Measurements from ENCODE around the gene OBSCN. TPM values are rescaled to one million over a fixed set of nuclear protein-coding genes. Genes with fewer than 3 reads are reported as not detected.

OBSCN gene
- total RNA-seq, 2 experiments from 2014 or later: 14.3 to 14.9 TPM

DNA sequence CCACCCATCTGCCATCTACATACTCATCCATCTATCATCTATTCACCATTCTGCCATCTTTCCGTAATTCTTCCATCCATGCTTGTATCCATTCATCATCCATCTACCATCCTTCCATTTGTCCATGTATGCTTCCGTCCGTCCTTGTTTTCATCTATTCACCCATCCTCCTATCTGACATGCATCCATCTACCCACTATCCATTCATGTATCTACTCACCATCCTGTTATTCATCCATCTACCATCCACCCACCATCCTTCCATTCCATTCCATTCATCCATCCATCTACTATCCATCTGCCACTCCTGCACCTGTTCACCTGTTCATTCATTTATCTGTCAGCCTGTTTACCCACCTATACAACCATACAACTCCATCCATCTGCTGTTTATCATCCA is 112.5 kb downstream of the OBSCN start:
- peaks cover 11% of the 10 kb centered on the region for H3K36me3 Mint-ChIP-seq
- no peaks in the 10 kb centered on the region for H3K27me3 Mint-ChIP-seq
- H3K9me3 Mint-ChIP-seq: peaks cover 5% of the 10 kb centered on the region
- intact Hi-C loops (cut with micrococcal nuclease): no loop called here
- no peak for DNase-seq
- H3K4me1 Mint-ChIP-seq (ENCODE audit: low read depth): no peaks in the 10 kb centered on the region
- no peak overlapping the region for H3K27ac Mint-ChIP-seq
- ChIA-PET POLR2A (no interaction called here), CTCF (no interaction called here)
- H3K4me3 Mint-ChIP-seq: no peak overlapping the region

DNA sequence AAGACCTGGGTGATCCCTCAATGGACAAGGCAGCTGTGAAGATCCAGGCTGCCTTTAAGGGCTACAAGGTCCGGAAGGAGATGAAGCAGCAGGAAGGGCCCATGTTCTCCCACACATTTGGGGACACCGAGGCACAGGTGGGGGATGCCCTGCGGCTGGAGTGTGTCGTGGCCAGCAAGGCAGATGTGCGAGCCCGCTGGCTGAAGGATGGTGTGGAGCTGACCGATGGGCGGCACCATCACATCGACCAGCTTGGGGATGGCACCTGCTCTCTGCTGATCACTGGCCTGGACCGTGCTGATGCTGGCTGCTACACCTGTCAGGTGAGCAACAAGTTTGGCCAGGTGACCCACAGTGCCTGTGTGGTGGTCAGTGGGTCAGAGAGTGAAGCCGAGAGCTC is 113.6 kb downstream of the OBSCN start:
- H3K27me3 Mint-ChIP-seq: no peaks in the 10 kb centered on the region
- no peak overlapping the region for H3K4me3 Mint-ChIP-seq
- CTCF ChIA-PET: interaction anchor here (0.6 kb wide), 1 partner anchor 194 kb away, joined by 4 read pairs; no protein-coding TSS in a partner anchor
- no peaks in the 10 kb centered on the region for H3K4me1 Mint-ChIP-seq (ENCODE audit: low read depth)
- no peak overlapping the region for H3K27ac Mint-ChIP-seq
- intact Hi-C loops (cut with micrococcal nuclease): no loop called here
- peaks cover 13% of the 10 kb centered on the region for H3K36me3 Mint-ChIP-seq
- POLR2A ChIA-PET: no interaction called here
- DNase-seq: no peak
- H3K9me3 Mint-ChIP-seq: peaks cover 7% of the 10 kb centered on the region

DNA sequence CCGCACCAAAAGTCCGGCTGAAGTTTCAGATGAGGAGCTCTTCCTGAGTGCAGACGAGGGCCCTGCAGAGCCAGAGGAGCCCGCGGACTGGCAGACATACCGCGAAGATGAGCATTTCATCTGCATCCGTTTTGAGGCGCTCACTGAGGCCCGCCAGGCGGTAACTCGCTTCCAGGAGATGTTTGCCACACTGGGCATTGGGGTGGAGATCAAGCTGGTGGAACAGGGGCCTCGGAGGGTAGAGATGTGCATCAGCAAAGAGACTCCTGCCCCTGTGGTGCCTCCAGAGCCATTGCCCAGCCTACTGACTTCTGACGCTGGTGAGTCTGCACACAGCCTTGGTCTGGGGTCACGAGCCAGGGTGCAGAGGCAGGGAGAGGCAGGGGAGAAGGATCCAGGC is 114.1 kb downstream of the OBSCN start:
- intact Hi-C loops (cut with micrococcal nuclease): no loop called here
- no peak for DNase-seq
- Mint-ChIP-seq H3K4me1 (ENCODE audit: low read depth) (no peaks in the 10 kb centered on the region), H3K27ac (no peak overlapping the region), H3K27me3 (no peaks in the 10 kb centered on the region), H3K9me3 (peaks cover 7% of the 10 kb centered on the region), H3K4me3 (no peak overlapping the region), H3K36me3 (peaks cover 13% of the 10 kb centered on the region)
- ChIA-PET POLR2A (no interaction called here), CTCF (interaction anchor here (0.6 kb wide), 1 partner anchor 193 kb away, joined by 4 read pairs; no protein-coding TSS in a partner anchor)

DNA sequence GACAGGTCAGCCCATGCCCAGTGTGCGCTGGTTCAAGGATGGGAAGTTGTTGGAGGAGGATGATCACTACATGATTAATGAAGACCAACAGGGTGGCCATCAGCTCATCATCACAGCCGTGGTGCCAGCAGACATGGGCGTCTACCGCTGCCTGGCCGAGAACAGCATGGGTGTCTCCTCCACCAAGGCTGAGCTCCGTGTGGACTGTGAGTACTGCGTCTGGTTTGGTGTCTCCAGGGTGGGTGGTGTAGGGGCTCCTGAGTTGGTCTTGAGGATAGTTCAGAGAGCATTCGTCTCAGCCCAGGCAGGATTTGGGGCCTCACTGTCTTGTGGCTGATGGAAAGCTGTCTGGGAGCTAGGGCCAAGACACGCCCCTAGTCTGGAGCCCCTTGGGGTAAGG is 115.6 kb downstream of the OBSCN start:
- peaks cover 13% of the 10 kb centered on the region for H3K36me3 Mint-ChIP-seq
- DNase-seq: no peak

DNA sequence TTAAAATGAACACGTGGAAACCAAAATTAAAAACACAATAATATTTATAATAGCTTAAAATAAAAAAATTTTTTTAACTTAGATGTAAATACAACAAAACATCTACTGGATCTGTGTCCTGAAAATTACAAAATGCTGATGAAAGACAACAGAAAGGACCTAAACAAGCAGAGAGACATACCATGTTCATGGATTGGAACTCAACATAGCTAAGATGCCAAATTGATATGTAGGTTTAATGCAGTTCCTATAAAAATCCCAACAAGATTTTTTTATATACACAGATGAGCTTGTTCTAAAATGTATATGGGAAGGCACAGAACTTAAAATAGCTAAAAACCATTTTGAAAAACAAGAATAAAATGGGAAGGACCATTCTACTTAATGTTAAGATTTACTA is 117.4 kb downstream of the OBSCN start:
- intact Hi-C loops (cut with micrococcal nuclease): no loop called here
- DNase-seq: no peak
- H3K4me1 Mint-ChIP-seq (ENCODE audit: low read depth): no peaks in the 10 kb centered on the region
- H3K9me3 Mint-ChIP-seq: peaks cover 7% of the 10 kb centered on the region
- ChIA-PET CTCF (interaction anchor here (1.1 kb wide), 1 partner anchor 326 kb away, joined by 3 read pairs; no protein-coding TSS in a partner anchor), POLR2A (no interaction called here)
- H3K4me3 Mint-ChIP-seq: no peak overlapping the region
- no peaks in the 10 kb centered on the region for H3K27me3 Mint-ChIP-seq
- no peak overlapping the region for H3K27ac Mint-ChIP-seq
- peaks cover 13% of the 10 kb centered on the region for H3K36me3 Mint-ChIP-seq

More for the DNA sequence above, 115.6 kb downstream of the OBSCN start:
- Mint-ChIP-seq H3K27ac (no peak overlapping the region), H3K27me3 (no peaks in the 10 kb centered on the region), H3K4me3 (no peak overlapping the region), H3K9me3 (peaks cover 7% of the 10 kb centered on the region), H3K4me1 (ENCODE audit: low read depth) (no peaks in the 10 kb centered on the region)
- intact Hi-C loops (cut with micrococcal nuclease): no loop called here
- POLR2A ChIA-PET: no interaction called here
- CTCF ChIA-PET: no interaction called here

DNA sequence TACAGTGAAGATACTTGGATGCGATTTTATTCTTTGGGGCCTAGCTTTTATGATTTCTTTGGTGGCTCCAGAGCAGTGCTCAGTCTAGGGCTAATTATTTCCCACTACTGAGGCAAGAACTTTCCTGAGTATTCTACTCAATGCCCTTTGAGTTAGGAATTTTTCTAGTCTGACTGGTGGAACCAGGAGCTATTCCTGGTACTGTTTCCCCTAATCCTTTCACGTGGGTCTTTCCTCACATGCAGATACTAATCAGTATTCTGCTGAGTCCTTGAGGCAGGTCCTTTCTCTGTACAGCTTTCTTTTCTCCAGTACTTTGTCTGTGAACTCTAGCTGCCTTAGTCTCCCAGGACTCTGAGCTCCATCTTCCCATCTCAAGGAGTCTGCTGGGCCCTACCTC is 122.0 kb downstream of the OBSCN start:
- Mint-ChIP-seq H3K27ac (no peak overlapping the region), H3K36me3 (peaks cover 3% of the 10 kb centered on the region), H3K9me3 (peaks cover 5% of the 10 kb centered on the region), H3K4me1 (ENCODE audit: low read depth) (no peaks in the 10 kb centered on the region), H3K27me3 (no peaks in the 10 kb centered on the region), H3K4me3 (no peak overlapping the region)
- CTCF ChIA-PET: no interaction called here
- DNase-seq: no peak
- intact Hi-C loops (cut with micrococcal nuclease): no loop called here
- POLR2A ChIA-PET: no interaction called here

DNA sequence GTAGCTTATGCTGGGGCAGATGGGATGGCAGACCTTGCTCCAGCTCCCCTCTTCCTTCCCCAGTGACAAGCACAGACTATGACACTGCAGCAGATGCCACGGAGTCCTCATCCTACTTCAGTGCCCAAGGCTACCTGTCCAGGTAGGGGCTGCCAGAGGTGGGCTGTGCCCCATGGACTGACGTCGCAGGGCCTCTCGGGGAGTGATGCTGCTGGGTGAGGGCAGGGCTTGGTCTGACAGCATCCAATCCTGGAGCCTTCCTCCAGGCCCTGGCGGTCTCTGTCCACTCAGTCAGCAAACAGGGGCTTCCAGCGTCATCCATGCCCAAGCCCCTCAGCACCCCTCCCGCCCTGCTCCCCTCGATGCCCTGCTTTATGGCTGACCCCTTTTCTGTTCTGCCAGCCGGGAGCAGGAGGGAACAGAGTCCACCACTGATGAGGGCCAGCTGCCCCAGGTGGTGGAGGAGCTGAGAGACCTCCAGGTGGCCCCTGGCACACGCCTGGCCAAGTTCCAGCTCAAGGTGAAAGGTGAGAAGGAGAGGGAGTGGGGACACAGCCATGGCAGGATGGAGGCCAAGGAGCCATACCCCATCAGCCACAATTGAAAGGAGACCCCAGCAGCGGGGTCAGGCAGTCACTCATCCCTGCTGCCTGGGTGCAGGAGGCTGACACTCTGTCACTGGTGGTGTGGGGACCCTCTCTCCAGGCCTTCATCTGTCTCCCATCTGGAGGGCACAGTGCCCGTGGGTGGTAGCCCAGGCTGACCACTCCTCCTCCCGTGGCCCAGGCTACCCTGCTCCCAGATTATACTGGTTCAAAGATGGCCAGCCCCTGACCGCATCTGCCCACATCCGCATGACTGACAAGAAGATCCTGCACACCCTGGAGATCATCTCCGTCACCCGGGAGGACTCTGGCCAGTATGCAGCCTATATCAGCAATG is 125.2 kb downstream of the OBSCN start:
- H3K27ac Mint-ChIP-seq: no peak overlapping the region
- intact Hi-C loops (cut with micrococcal nuclease): no loop called here
- DNase-seq: no peak
- no peaks in the 10 kb centered on the region for H3K4me1 Mint-ChIP-seq (ENCODE audit: low read depth)
- ChIA-PET CTCF (no interaction called here), POLR2A (no interaction called here)
- H3K4me3 Mint-ChIP-seq: no peak overlapping the region
- H3K27me3 Mint-ChIP-seq: no peaks in the 10 kb centered on the region
- H3K36me3 Mint-ChIP-seq: no peaks in the 10 kb centered on the region
- H3K9me3 Mint-ChIP-seq: no peaks in the 10 kb centered on the region

DNA sequence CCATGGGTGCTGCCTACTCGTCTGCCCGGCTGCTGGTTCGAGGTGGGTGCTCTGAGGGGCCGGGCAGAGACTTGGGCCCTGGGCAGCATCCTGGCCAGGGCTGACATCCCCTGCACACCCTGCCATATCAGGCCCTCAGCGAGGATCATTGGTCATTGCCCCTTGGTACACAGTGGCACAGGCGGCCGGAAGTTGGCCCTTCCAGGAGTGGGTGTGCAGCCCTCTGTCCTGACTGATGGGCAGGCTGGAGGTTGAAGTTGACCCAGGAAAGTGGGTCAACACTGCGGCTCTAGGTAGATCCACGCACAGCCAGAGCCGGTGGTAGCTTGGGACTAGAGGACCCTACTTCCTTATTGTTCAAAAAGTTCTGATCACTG is 125.9 kb downstream of the OBSCN start:
- Mint-ChIP-seq H3K4me3 (no peak overlapping the region), H3K9me3 (no peaks in the 10 kb centered on the region), H3K27me3 (no peaks in the 10 kb centered on the region), H3K36me3 (no peaks in the 10 kb centered on the region), H3K4me1 (ENCODE audit: low read depth) (no peaks in the 10 kb centered on the region), H3K27ac (no peak overlapping the region)
- CTCF ChIA-PET: no interaction called here
- POLR2A ChIA-PET: no interaction called here
- no peak for DNase-seq
- intact Hi-C loops (cut with micrococcal nuclease): no loop called here

DNA sequence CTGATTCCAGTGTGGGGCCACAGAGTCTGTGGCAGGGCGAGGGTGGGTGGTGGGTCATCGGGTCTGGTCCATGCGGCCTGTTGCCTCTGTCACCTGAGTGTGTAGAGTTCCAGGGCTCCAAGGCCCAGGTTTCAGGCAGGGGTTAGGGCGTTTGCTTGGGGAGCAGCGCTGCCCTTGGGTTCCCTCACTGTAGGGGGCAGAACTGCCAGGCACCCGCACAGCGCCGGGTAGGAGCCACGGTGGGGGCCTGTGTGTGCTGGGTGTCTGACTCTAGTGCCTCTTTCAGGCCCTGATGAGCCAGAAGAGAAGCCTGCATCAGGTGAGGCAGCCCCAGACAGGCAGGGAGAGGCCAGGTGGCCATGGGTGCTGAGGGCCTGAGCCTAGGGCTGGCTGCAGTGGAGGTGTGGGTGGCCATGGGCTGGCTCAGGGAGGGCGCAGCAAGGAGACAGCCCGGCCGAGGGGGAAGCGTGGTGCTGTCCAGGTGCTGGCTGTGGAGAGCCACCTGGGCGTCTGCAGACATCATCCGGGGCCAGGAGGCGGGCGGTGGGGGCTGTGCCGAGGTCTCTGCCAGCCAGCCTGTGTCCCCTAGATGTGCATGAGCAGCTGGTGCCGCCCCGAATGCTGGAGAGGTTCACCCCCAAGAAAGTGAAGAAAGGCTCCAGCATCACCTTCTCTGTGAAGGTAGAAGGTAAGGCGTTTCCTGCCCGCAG is 126.5 kb downstream of the OBSCN start:
- no peaks in the 10 kb centered on the region for H3K9me3 Mint-ChIP-seq
- ChIA-PET POLR2A (no interaction called here), CTCF (no interaction called here)
- H3K4me3 Mint-ChIP-seq: no peak overlapping the region
- H3K36me3 Mint-ChIP-seq: no peaks in the 10 kb centered on the region
- H3K27ac Mint-ChIP-seq: no peak overlapping the region
- H3K27me3 Mint-ChIP-seq: no peaks in the 10 kb centered on the region
- intact Hi-C loops (cut with micrococcal nuclease): no loop called here
- no peak for DNase-seq
- no peaks in the 10 kb centered on the region for H3K4me1 Mint-ChIP-seq (ENCODE audit: low read depth)

DNA sequence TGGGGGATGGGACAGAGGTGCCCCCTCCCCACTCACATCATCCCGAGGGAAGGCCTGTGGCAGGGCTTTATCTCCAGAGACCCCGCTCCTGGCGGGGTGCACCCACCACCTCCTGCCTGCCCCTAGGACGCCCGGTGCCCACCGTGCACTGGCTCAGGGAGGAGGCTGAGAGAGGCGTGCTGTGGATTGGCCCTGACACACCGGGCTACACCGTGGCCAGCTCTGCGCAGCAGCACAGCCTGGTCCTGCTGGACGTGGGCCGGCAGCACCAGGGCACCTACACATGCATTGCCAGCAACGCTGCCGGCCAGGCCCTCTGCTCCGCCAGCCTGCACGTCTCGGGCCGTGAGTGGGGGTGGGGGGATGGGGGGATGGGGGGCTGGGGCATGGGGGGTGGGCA is 127.1 kb downstream of the OBSCN start:
- H3K27me3 Mint-ChIP-seq: no peaks in the 10 kb centered on the region
- DNase-seq: no peak
- H3K4me3 Mint-ChIP-seq: no peak overlapping the region
- CTCF ChIA-PET: no interaction called here
- H3K9me3 Mint-ChIP-seq: no peaks in the 10 kb centered on the region
- H3K27ac Mint-ChIP-seq: no peak overlapping the region
- intact Hi-C loops (cut with micrococcal nuclease): no loop called here
- POLR2A ChIA-PET: no interaction called here
- no peaks in the 10 kb centered on the region for H3K4me1 Mint-ChIP-seq (ENCODE audit: low read depth)
- no peaks in the 10 kb centered on the region for H3K36me3 Mint-ChIP-seq

DNA sequence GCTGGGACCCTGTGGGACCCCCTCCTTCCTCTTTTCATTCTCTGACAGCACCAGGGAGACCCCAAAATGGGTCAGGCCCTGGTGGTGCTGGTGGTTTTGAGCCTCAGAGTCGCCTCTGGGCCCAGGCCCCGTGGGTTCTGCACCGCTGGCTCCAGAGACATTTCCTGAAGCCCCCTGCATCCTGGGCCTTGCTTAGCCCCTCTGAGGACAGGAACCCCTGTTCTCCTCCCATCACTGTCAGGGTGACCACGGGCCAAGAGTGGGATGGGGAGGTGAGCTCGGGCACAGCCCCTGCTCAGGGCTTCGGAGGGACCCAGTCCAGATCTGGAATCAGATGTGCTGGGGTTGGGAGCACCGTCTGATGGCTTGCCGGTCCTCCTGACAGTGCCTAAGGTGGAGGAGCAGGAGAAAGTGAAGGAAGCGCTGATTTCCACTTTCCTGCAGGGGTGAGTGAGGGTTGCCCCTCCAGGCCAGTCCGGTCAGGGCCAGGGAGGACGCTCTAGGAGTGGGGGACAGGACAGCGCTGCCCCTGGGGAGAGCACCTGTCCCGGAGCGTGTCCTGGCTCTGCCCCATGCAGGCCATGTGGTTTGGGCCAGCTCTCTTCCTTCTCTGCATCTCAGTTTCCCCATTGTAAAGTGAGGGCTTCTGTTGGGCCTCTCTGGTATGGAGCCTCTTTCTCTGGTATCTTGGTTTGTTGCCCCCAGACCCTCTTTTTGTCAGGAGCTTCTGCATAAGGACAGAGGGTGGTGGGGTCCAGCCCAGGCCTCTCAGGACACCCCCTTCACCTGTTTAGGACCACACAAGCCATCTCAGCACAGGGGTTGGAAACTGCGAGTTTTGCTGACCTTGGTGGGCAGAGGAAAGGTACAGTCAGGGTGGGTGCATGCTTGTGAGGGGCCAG is 127.8 kb downstream of the OBSCN start:
- H3K27ac Mint-ChIP-seq: no peak overlapping the region
- H3K4me3 Mint-ChIP-seq: no peak overlapping the region
- DNase-seq: no peak
- no peaks in the 10 kb centered on the region for H3K9me3 Mint-ChIP-seq
- intact Hi-C loops (cut with micrococcal nuclease): no loop called here
- no peaks in the 10 kb centered on the region for H3K27me3 Mint-ChIP-seq
- H3K4me1 Mint-ChIP-seq (ENCODE audit: low read depth): no peaks in the 10 kb centered on the region
- CTCF ChIA-PET: no interaction called here
- POLR2A ChIA-PET: no interaction called here
- no peaks in the 10 kb centered on the region for H3K36me3 Mint-ChIP-seq

DNA sequence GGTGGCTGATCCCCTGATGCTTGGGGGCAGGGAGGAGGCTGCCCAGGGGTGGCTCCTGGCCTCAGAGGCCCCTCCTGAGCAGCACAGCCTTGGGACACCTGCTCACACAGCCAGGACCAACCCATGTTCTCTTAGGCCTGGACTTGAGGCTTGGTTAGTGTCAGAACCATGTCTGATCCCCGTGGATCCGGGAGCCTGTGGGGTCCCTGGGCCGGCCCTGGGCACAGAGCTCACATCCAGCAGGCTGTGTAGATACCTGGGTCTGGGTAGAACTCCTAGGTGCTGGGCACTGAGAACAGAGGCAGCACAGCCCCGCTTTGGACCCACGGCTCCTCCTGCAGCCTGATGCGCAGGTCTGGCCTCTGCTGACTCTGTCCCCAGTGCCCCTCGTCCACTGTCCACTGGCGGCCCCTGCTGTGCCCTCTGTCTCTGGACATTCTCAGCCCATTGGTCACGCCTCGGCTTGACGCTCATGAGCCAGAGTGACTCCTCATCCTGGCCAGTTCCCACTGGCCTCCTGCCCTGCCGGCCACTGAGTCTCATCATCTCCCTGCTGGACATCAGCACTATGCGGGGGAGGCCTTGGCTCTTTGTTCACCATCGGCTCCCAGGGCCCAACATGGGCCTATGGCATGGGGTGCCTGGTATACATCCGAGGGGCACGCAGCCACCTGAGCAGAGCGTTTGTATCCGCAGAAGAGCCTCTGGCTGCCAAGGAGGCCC is 128.6 kb downstream of the OBSCN start:
- no peak overlapping the region for H3K27ac Mint-ChIP-seq
- DNase-seq: no peak
- no peaks in the 10 kb centered on the region for H3K36me3 Mint-ChIP-seq
- H3K9me3 Mint-ChIP-seq: no peaks in the 10 kb centered on the region
- no peak overlapping the region for H3K4me3 Mint-ChIP-seq
- H3K27me3 Mint-ChIP-seq: no peaks in the 10 kb centered on the region
- CTCF ChIA-PET: no interaction called here
- intact Hi-C loops (cut with micrococcal nuclease): no loop called here
- no peaks in the 10 kb centered on the region for H3K4me1 Mint-ChIP-seq (ENCODE audit: low read depth)
- POLR2A ChIA-PET: no interaction called here
